Stomach (tissue), 9 donors: ENCODE results near the gene TP53I13. TPM values are rescaled to one million over a fixed set of nuclear protein-coding genes. Genes with fewer than 3 reads are reported as not detected.

ENCODE experiments used
- DNase-seq, 2 donors: peaks; one replicate each; pipeline versions ENCODE4 v3.0.0 to v3.0.0-alpha.2; 2013 to 2019
- H3K27ac ChIP-seq, 5 donors: fragments of 200-600 bp in 4 of 5; sonication (generic) in 4 of 5; one replicate each; pipeline ENCODE4 v1.5.1; 2013 to 2019; ENCODE audit warnings: mild to moderate bottlenecking in 1 of 5, moderate library complexity in 1 of 5
- H3K27me3 ChIP-seq, 3 donors: fragments of 200-600 bp; sonication (generic); one replicate each; pipeline ENCODE4 v1.5.1; 2017 to 2019; ENCODE audit warnings: mixed run types in 1 of 3
- H3K36me3 ChIP-seq, 4 donors: fragments of 200-600 bp; sonication (generic); 1 replicate in 3 of 4; 2 replicates in 1 of 4; pipeline ENCODE4 v1.5.1; 2016 to 2019
- H3K4me1 ChIP-seq, 4 donors: fragments of 200-600 bp; sonication (generic); one replicate each; pipeline ENCODE4 v1.5.1; 2016 to 2019
- H3K4me3 ChIP-seq, 4 donors: fragments of 200-600 bp; sonication (generic) in 3 of 4; one replicate each; pipeline ENCODE4 v1.5.1; 2016 to 2019; ENCODE audit warnings: mild to moderate bottlenecking in 1 of 4
- H3K9me3 ChIP-seq, 4 donors: fragments of 200-600 bp; sonication (generic); one replicate each; pipeline ENCODE4 v1.5.1; 2016 to 2019
- CTCF ChIP-seq, 7 experiments: fragments of 450-650 bp in 4 of 7; fragments of 200-600 bp in 3 of 7; sonication (generic) in 3 of 7; IDR thresholded peaks; one replicate each; pipeline ENCODE4 v1.5.1; 2016 to 2019; ENCODE audit warnings: antibody characterized with exemption in 7 of 7, control low read depth in 2 of 7, mild to moderate bottlenecking in 1 of 7
- EP300 ChIP-seq: sonication (generic); formaldehyde crosslinking; IDR thresholded peaks from one replicate; pipeline ENCODE4 v1.6.1; 2017; ENCODE audit warnings: antibody characterized with exemption
- POLR2A ChIP-seq, 4 donors: fragments of 450-650 bp; IDR thresholded peaks; one replicate each; pipeline ENCODE4 v1.6.1; 2016; ENCODE audit warnings: antibody characterized with exemption in 4 of 4, control low read depth in 2 of 4, mild to moderate bottlenecking in 1 of 4, moderate library complexity in 1 of 4
- POLR2AphosphoS5 ChIP-seq, 3 donors: sonication (generic); formaldehyde crosslinking; IDR thresholded peaks; one replicate each; pipeline ENCODE4 v1.6.1; 2016; ENCODE audit warnings: antibody characterized with exemption in 3 of 3
- WGBS, 5 donors: extraction: QIAGEN DNeasy Blood & Tissue Kit in 3 of 5; methylation state at CpG; one replicate each; pipeline versions ENCODE4 v1.1.5 to v1.1.7; 2013 to 2018; 5-methylcytosine and 5-hydroxymethylcytosine counted together
- intact Hi-C: fragments of 100-400 bp; cut with DNase I; formaldehyde crosslinking; loops from one replicate; pipeline ENCODE4 v1.15.1; 2023; ENCODE audit warnings: low total_unique reads
- polyA plus RNA-seq, 3 donors: library from polyadenylated mRNA; stranded (reverse); fragments of 200-250 nt; gene quantifications; one replicate each; pipeline ENCODE4 v1.2.3, GENCODE V29; 2013
- total RNA-seq, 5 donors: library from RNA; depleted of rRNA; stranded (reverse); fragments of >200 nt; gene quantifications; one replicate each; pipeline versions ENCODE4 v1.1.0 to v1.2.3, GENCODE V29; 2014 to 2016
- donor health status: healthy with polysubstance abuse.
- donor health status: Bipolar disorder and iron deficiency.
- donor health status: healthy.

The TP53I13 gene
- total and polyA plus RNA-seq, 8 donors, result 27.7 to 299 (median 64.1) TPM

- peak in 1 of 2 donors; percentile 28 for DNase-seq
- TF ChIP-seq CTCF (IDR thresholded peaks at IDR 0.05) (no peak), POLR2AphosphoS5 (IDR thresholded peaks at IDR 0.05) (no peak), EP300 (no peak), POLR2A (IDR thresholded peaks at IDR 0.05) (no peak)
- Histone ChIP-seq H3K9me3 (no peaks in the 10 kb centered on the region), H3K27ac (peak overlapping the region in 2 of 5 donors; percentile 20 to 49), H3K4me1 (peaks cover 8 to 64% (median 38%) of the 10 kb centered on the region in 4 donors), H3K27me3 (no peaks in the 10 kb centered on the region), H3K4me3 (no peak overlapping the region), H3K36me3 (peaks cover 0 to 19% (median 14%) of the 10 kb centered on the region in 4 donors)
- intact Hi-C loops, result no loop called here
- WGBS, 5 donors, result 78 to 93% (median 87%) methylated on average over 6 of the region's 6 CpGs
Observed at GRCh38 chr17:29560316-29560715, 8.2 kb upstream of the TP53I13 start.

GRCh38 chr17:29561554-29562517 is 6.7 kb upstream of the TP53I13 start:
- Histone ChIP-seq H3K27me3 (no peaks in the 10 kb centered on the region), H3K27ac (peak overlapping the region in 3 of 5 donors; percentile 47 to 57 (median 54)), H3K4me3 (no peak overlapping the region), H3K9me3 (no peaks in the 10 kb centered on the region), H3K36me3 (peaks cover 0 to 19% (median 14%) of the 10 kb centered on the region in 4 donors), H3K4me1 (peaks cover 19 to 66% (median 44%) of the 10 kb centered on the region in 4 donors)
- peak in 1 of 2 donors; percentile 54 for DNase-seq
- intact Hi-C loops, result no loop called here
- 69 to 75% (median 73%) methylated on average over 13 to 17 of the region's 17 CpGs for WGBS, 5 donors
- TF ChIP-seq POLR2AphosphoS5 (IDR thresholded peaks at IDR 0.05) (no peak), POLR2A (IDR thresholded peaks at IDR 0.05) (no peak), CTCF (IDR thresholded peaks at IDR 0.05) (no peak), EP300 (no peak)

- 84 to 90% (median 88%) methylated on average over 18 of the region's 18 CpGs for WGBS, 5 donors
- Histone ChIP-seq H3K27me3 (no peaks in the 10 kb centered on the region), H3K4me3 (no peak overlapping the region), H3K4me1 (peaks cover 19 to 58% (median 45%) of the 10 kb centered on the region in 4 donors), H3K27ac (peak overlapping the region in 2 of 5 donors; percentile 47 to 54), H3K36me3 (peaks cover 0 to 19% (median 14%) of the 10 kb centered on the region in 4 donors), H3K9me3 (no peaks in the 10 kb centered on the region)
- intact Hi-C loops, result no loop called here
- TF ChIP-seq CTCF (IDR thresholded peaks at IDR 0.05), result no peak
- no peak for TF ChIP-seq POLR2AphosphoS5 (IDR thresholded peaks at IDR 0.05)
- TF ChIP-seq POLR2A (IDR thresholded peaks at IDR 0.05), result no peak
- TF ChIP-seq EP300, result no peak
- DNase-seq, result peak in 1 of 2 donors; percentile 8
Observed at GRCh38 chr17:29562615-29563014, 5.9 kb upstream of the TP53I13 start.

- DNase-seq, result peak; percentile 20 to 36
- 91 to 96% (median 94%) methylated on average over 3 of the region's 3 CpGs for WGBS, 5 donors
- peaks cover 19 to 56% (median 51%) of the 10 kb centered on the region in 4 donors for H3K4me1 ChIP-seq
- H3K9me3 ChIP-seq, result no peaks in the 10 kb centered on the region
- peak overlapping the region in 1 of 5 donors; percentile 20 for H3K27ac ChIP-seq
- H3K4me3 ChIP-seq, result no peak overlapping the region
- no peaks in the 10 kb centered on the region for H3K27me3 ChIP-seq
- H3K36me3 ChIP-seq, result peaks cover 0 to 19% (median 14%) of the 10 kb centered on the region in 4 donors
- intact Hi-C loops, result no loop called here
- TF ChIP-seq POLR2A (IDR thresholded peaks at IDR 0.05) (no peak), POLR2AphosphoS5 (IDR thresholded peaks at IDR 0.05) (no peak), CTCF (IDR thresholded peaks at IDR 0.05) (no peak), EP300 (no peak)
Observed at GRCh38 chr17:29563816-29564215, 4.7 kb upstream of the TP53I13 start.
